Measurements from ENCODE around the gene TINAG.

TINAG gene

GRCh38 chr6:54308289-54308985 lies at the start of gene TINAG:
TINAG (plus strand) TSS chr6:54308441; CDS start chr6:54308551, 110 bp downstream.
- DNase-seq (ENCODE audit: low read depth): no peak

- no peak for DNase-seq (ENCODE audit: low read depth)
Measured at GRCh38 chr6:54260025-54260424, 48.2 kb upstream of the TINAG start.

GRCh38 chr6:54262499-54262898 lies 45.7 kb upstream of the TINAG start:
- DNase-seq (ENCODE audit: low read depth): no peak

GRCh38 chr6:54262971-54263370 lies 45.3 kb upstream of the TINAG start:
- no peak for DNase-seq (ENCODE audit: low read depth)

GRCh38 chr6:54264581-54265272 lies 43.5 kb upstream of the TINAG start:
- no peak for DNase-seq (ENCODE audit: low read depth)

GRCh38 chr6:54266400-54266923 lies 41.8 kb upstream of the TINAG start:
- DNase-seq (ENCODE audit: low read depth): no peak

GRCh38 chr6:54267798-54268197 lies 40.4 kb upstream of the TINAG start:
- peak; percentile 78 for DNase-seq (ENCODE audit: low read depth)

GRCh38 chr6:54273214-54273820 lies 34.9 kb upstream of the TINAG start:
- no peak for DNase-seq (ENCODE audit: low read depth)

GRCh38 chr6:54274383-54274782 lies 33.9 kb upstream of the TINAG start:
- no peak for DNase-seq (ENCODE audit: low read depth)

GRCh38 chr6:54282186-54282585 lies 26.1 kb upstream of the TINAG start:
- DNase-seq (ENCODE audit: low read depth): peak; percentile 96

- no peak for DNase-seq (ENCODE audit: low read depth)
Measured at GRCh38 chr6:54284161-54284860, 23.9 kb upstream of the TINAG start.

GRCh38 chr6:54285595-54285994 lies 22.6 kb upstream of the TINAG start:
- no peak for DNase-seq (ENCODE audit: low read depth)

- DNase-seq (ENCODE audit: low read depth): no peak
Measured at GRCh38 chr6:54286141-54286540, 22.1 kb upstream of the TINAG start.

- no peak for DNase-seq (ENCODE audit: low read depth)
Measured at GRCh38 chr6:54288474-54288873, 19.8 kb upstream of the TINAG start.

- no peak for DNase-seq (ENCODE audit: low read depth)
Measured at GRCh38 chr6:54289426-54289825, 18.8 kb upstream of the TINAG start.

- peak; percentile 73 for DNase-seq (ENCODE audit: low read depth)
Measured at GRCh38 chr6:54291146-54291545, 17.1 kb upstream of the TINAG start.

- DNase-seq (ENCODE audit: low read depth): peak; percentile 79
Measured at GRCh38 chr6:54291738-54292137, 16.5 kb upstream of the TINAG start.

GRCh38 chr6:54294965-54295532 lies 13.2 kb upstream of the TINAG start:
- no peak for DNase-seq (ENCODE audit: low read depth)

- no peak for DNase-seq (ENCODE audit: low read depth)
Measured at GRCh38 chr6:54299542-54300269, 8.5 kb upstream of the TINAG start.

GRCh38 chr6:54301770-54302169 lies 6.5 kb upstream of the TINAG start:
- DNase-seq (ENCODE audit: low read depth): no peak

- DNase-seq (ENCODE audit: low read depth): no peak
Measured at GRCh38 chr6:54307439-54307910, 766 bp upstream of the TINAG start.

All from ELR (cell line).